Esophagus muscularis mucosa (tissue), 4 donors: ENCODE results near the gene SPSB1. TPM values are rescaled to one million over a fixed set of nuclear protein-coding genes. Genes with fewer than 3 reads are reported as not detected.

ENCODE experiments used
- DNase-seq: peaks from one replicate; pipeline ENCODE4 v3.0.0-alpha.2; 2017; ENCODE audit errors: extremely low spot score
- H3K27ac ChIP-seq, 4 donors: fragments of 200-600 bp; sonication (generic); replicated peaks in 1 of 4; 1 replicate in 3 of 4; 2 replicates in 1 of 4; pipeline ENCODE4 v1.5.1; 2016 to 2019; ENCODE audit warnings: mild to moderate bottlenecking in 1 of 4
- H3K27me3 ChIP-seq, 4 donors: fragments of 200-600 bp; sonication (generic); one replicate each; pipeline versions ENCODE4 v1.5.1 to v1.6.0; 2016 to 2019
- H3K36me3 ChIP-seq, 4 donors: fragments of 200-600 bp; sonication (generic); one replicate each; pipeline ENCODE4 v1.5.1; 2016 to 2019
- H3K4me1 ChIP-seq, 4 donors: fragments of 200-600 bp; sonication (generic); one replicate each; pipeline ENCODE4 v1.5.1; 2016 to 2019
- H3K4me3 ChIP-seq, 4 donors: fragments of 200-600 bp; sonication (generic); 1 replicate in 2 of 4; 2 replicates in 2 of 4; pipeline ENCODE4 v1.5.1; 2016 to 2019; ENCODE audit warnings: mild to moderate bottlenecking in 4 of 4, moderate library complexity in 1 of 4
- H3K9me3 ChIP-seq, 4 donors: fragments of 200-600 bp; sonication (generic); 1 replicate in 3 of 4; 2 replicates in 1 of 4; pipeline ENCODE4 v1.5.1; 2016 to 2019
- EP300 ChIP-seq: sonication (generic); formaldehyde crosslinking; IDR thresholded peaks from one replicate; pipeline ENCODE4 v1.6.1; 2017; ENCODE audit warnings: antibody characterized with exemption
- POLR2A ChIP-seq: fragments of 450-650 bp; IDR thresholded peaks from one replicate; pipeline ENCODE4 v1.6.1; 2017; ENCODE audit warnings: antibody characterized with exemption, moderate library complexity, mild to moderate bottlenecking, low read depth
- POLR2AphosphoS5 ChIP-seq, 2 donors: sonication (generic); formaldehyde crosslinking; IDR thresholded peaks; one replicate each; pipeline ENCODE4 v1.6.1; 2017; ENCODE audit warnings: antibody characterized with exemption in 2 of 2
- WGBS: methylation state at CpG from one replicate; pipeline ENCODE4 v1.1.5; 2018; 5-methylcytosine and 5-hydroxymethylcytosine counted together
- intact Hi-C: fragments of 100-400 bp; cut with DNase I; formaldehyde crosslinking; loops from one replicate; pipeline ENCODE4 v1.15.1; 2023
- total RNA-seq, 4 donors: library from RNA; depleted of rRNA; stranded (reverse); fragments of >200 nt; gene quantifications; one replicate each; pipeline versions ENCODE4 v1.1.0 to v1.2.1, GENCODE V29; 2016
- TF ChIP-seq, protein P1 (sequence below), 3 experiments: fragments of 200-600 bp in 2 of 3; fragments of 450-650 bp in 1 of 3; sonication (generic) in 2 of 3; IDR thresholded peaks; one replicate each; pipeline ENCODE4 v1.5.1; 2017 to 2019; ENCODE audit warnings: antibody characterized with exemption in 3 of 3, mild to moderate bottlenecking in 2 of 3, moderate library complexity in 1 of 3

Gene SPSB1
- total RNA-seq, 4 donors from 2014 or later = 61.0 to 104 (median 97.4) TPM

DNA sequence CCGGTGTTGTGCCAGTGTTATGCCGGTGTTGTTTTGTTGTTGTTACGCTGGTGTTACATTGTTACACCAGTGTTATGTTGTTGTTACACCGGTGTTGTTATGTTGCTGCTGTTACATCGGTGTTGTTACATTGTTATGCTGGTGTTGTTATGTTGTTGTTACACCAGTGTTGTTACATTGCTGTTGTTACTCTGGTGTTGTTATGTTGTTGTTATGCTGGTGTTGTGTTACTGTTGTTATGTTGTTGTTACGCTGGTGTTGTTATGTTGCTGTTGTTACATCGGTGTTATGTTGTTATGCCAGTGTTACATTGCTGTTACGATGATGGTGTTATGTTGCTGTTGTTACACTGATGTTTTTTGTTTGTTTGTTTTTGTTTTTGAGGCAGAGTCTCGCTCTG is 34.1 kb upstream of the SPSB1 start:
- Histone ChIP-seq H3K9me3 (no peaks in the 10 kb centered on the region), H3K36me3 (peaks cover 18 to 51% (median 38%) of the 10 kb centered on the region in 4 donors), H3K27ac (no peak overlapping the region), H3K4me3 (no peak overlapping the region), H3K27me3 (no peaks in the 10 kb centered on the region), H3K4me1 (peaks cover 0 to 27% (median 16%) of the 10 kb centered on the region in 4 donors)
- no peak for DNase-seq
- TF ChIP-seq POLR2AphosphoS5 (IDR thresholded peaks at IDR 0.05) (no peak), POLR2A (no peak), EP300 (no peak)
- TF ChIP-seq, protein P1, sequence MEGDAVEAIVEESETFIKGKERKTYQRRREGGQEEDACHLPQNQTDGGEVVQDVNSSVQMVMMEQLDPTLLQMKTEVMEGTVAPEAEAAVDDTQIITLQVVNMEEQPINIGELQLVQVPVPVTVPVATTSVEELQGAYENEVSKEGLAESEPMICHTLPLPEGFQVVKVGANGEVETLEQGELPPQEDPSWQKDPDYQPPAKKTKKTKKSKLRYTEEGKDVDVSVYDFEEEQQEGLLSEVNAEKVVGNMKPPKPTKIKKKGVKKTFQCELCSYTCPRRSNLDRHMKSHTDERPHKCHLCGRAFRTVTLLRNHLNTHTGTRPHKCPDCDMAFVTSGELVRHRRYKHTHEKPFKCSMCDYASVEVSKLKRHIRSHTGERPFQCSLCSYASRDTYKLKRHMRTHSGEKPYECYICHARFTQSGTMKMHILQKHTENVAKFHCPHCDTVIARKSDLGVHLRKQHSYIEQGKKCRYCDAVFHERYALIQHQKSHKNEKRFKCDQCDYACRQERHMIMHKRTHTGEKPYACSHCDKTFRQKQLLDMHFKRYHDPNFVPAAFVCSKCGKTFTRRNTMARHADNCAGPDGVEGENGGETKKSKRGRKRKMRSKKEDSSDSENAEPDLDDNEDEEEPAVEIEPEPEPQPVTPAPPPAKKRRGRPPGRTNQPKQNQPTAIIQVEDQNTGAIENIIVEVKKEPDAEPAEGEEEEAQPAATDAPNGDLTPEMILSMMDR (IDR thresholded peaks at IDR 0.05) = no peak
- intact Hi-C loops = no loop called here
- 99% methylated on average over 9 of the region's 9 CpGs for WGBS

DNA sequence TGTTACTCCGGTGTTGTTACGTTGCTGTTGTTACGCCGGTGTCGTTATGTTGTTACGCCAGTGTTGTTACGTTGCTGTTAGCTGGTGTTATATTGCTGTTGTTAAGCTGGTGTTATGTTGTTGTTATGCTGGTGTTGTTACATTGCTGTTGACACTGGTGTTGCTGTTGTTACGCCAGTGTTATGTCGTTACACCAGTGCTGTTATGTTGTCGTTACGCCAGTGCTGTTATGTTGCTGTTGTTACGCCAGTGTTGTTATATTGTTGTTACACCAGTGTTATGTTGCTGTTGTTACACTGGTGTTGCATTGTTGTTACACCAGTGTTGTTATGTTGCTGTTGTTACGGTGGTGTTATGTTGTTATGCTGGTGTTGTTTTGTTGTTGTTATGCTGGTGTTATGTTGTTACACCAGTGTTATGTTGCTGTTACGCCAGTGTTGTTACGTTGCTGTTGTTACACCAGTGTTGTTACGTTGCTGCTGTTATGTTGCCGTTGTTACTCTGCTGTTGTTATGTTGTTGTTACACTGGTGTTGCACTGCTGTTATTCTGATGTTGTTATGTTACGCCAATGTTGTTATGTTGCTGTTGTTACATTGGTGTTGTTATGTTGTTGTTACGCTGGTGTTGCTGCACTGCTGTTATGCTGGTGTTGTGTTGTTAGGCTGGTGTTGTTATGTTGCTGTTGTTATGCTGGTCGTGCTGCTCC is 32.5 kb upstream of the SPSB1 start:
- no peak for TF ChIP-seq POLR2A
- TF ChIP-seq POLR2AphosphoS5 (IDR thresholded peaks at IDR 0.05) = no peak
- TF ChIP-seq, protein P1 (IDR thresholded peaks at IDR 0.05) = no peak
- no peak for TF ChIP-seq EP300
- DNase-seq = no peak
- Histone ChIP-seq H3K27ac (no peak overlapping the region), H3K36me3 (peaks cover 30 to 61% (median 54%) of the 10 kb centered on the region in 4 donors), H3K27me3 (no peaks in the 10 kb centered on the region), H3K4me1 (peaks cover 0 to 23% (median 13%) of the 10 kb centered on the region in 4 donors), H3K9me3 (no peaks in the 10 kb centered on the region), H3K4me3 (no peak overlapping the region)
- intact Hi-C loops = no loop called here
- WGBS = 89% methylated on average over 20 of the region's 20 CpGs

DNA sequence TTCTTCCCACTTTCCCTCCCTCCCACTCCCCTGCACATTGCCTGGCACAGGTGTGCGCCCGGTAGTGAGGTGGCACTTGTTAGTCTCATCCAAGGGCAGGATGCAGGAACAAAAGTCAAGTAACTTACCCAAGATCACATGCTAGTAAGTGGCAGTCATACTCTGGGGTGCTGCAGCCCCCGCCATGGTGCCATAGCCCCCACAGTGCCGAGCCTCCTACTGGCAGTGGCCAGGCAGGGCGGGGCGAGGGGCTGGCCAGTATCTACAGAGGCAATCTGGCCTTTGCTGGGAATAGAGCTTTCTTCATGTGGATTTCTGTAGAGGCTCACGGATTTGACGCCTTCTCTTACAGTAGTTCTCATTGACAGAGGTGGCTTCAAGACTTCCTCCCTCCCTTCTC is 31.2 kb upstream of the SPSB1 start:
- H3K36me3 ChIP-seq = peaks cover 30 to 58% (median 54%) of the 10 kb centered on the region in 4 donors
- WGBS = 94% methylated on average over 7 of the region's 8 CpGs
- intact Hi-C loops = no loop called here
- DNase-seq = no peak
- TF ChIP-seq, protein P1 (IDR thresholded peaks at IDR 0.05) = no peak
- TF ChIP-seq POLR2AphosphoS5 (IDR thresholded peaks at IDR 0.05) (no peak), POLR2A (no peak), EP300 (no peak)
- H3K27ac ChIP-seq = no peak overlapping the region
- no peak overlapping the region for H3K4me3 ChIP-seq
- H3K27me3 ChIP-seq = no peaks in the 10 kb centered on the region
- H3K4me1 ChIP-seq = peaks cover 2 to 24% (median 14%) of the 10 kb centered on the region in 4 donors
- H3K9me3 ChIP-seq = no peaks in the 10 kb centered on the region

DNA sequence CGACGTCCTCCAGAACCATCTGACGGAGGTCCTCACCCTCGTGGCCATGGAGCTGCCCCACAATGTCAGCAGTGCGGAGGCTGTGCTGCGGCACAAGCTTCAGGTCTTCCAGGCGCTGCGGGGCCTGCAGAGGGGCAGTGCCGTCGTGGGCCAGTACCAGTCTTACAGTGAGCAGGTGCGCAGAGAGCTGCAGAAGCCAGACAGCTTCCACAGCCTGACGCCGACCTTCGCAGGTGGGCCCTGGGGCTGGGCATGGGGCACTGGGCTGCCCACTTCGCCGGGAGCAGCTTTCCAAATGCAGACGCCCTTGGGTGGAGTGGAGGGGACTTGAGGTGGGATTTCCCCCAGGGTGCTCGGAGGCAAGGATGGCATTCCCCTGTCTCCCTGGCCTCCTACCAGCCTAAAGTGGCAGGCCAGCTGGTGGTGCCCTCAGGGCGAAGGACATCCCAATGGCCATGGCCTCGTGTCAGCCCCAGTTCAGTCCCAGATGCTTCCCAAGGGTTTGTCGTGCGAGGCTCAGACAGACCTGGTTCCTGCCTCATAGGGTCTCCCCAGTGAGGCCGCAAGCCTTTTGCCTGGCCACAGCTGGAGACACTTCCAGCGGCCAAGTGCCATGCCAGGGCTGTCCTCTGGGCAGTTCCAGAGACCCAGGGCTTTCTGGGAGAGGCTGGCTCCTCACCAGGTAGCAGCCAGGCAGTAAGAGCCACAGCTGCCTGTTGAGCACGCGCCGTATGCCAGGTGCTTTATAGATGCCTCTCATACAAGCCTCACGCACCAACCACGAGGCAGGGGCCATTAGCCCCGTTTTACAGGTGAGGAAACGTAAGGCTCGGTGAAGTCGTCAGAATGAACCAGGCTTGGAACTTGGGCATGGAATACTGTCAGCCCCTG is 30.4 kb upstream of the SPSB1 start:
- WGBS = 90% methylated on average over 21 of the region's 33 CpGs
- Histone ChIP-seq H3K36me3 (peaks cover 30 to 59% (median 53%) of the 10 kb centered on the region in 4 donors), H3K27ac (no peak overlapping the region), H3K27me3 (no peaks in the 10 kb centered on the region), H3K9me3 (no peaks in the 10 kb centered on the region), H3K4me3 (no peak overlapping the region), H3K4me1 (peaks cover 10 to 26% (median 23%) of the 10 kb centered on the region in 4 donors)
- intact Hi-C loops = no loop called here
- DNase-seq = no peak
- no peak for TF ChIP-seq POLR2A
- TF ChIP-seq, protein P1 (IDR thresholded peaks at IDR 0.05) = no peak
- TF ChIP-seq POLR2AphosphoS5 (IDR thresholded peaks at IDR 0.05) = no peak
- no peak for TF ChIP-seq EP300
